B cell (primary cell): ENCODE results near the gene HTT-AS. TPM values are rescaled to one million over a fixed set of nuclear protein-coding genes. Genes with fewer than 3 reads are reported as not detected.

Experiments
- ATAC-seq: fragments of 200-7000 bp; cut with Tn5 transposase; one replicate; pipeline ENCODE4 v1.10.0; 2021; ENCODE audit warnings: low read depth, mild to moderate bottlenecking, moderate number of reproducible peaks, moderate library complexity
- CTCF ChIA-PET: fragments of 350-600 bp; sonication (Branson Sonifier 250); formaldehyde crosslinking; loops from one replicate; lab custom pipeline; 2021; ENCODE audit warnings: antibody characterized with exemption, inconsistent platforms; lab: Charles Lee
- POLR2A ChIA-PET: fragments of 350-600 bp; sonication (Branson Sonifier 250); formaldehyde crosslinking; loops from one replicate; lab custom pipeline; 2021; ENCODE audit warnings: antibody characterized with exemption; lab: Charles Lee
- DNase-seq: peaks from one replicate; pipeline ENCODE4 v3.0.0; 2013
- H2AFZ ChIP-seq: 2 replicates; pipeline ENCODE4 v1.6.1; 2012; ENCODE audit warnings: mild to moderate bottlenecking, low read depth, low read length; ENCODE audit not compliant: insufficient read depth, poor library complexity, severe bottlenecking
- H3K27ac ChIP-seq, 2 donors: 1 replicate in 1 of 2; 2 replicates in 1 of 2; pipeline ENCODE4 v1.5.1; 2012 to 2013; ENCODE audit warnings: low read length in 2 of 2, mild to moderate bottlenecking in 2 of 2, moderate library complexity in 1 of 2
- H3K27me3 ChIP-seq, 4 experiments: fragments of 200-600 bp in 1 of 4; sonication (generic) in 1 of 4; replicated peaks in 1 of 4; 1 replicate in 2 of 4; 2 replicates in 2 of 4; pipeline versions ENCODE4 v1.6.1 to v1.7.0; 2013 to 2016; ENCODE audit warnings: low read length in 3 of 4, mild to moderate bottlenecking in 2 of 4, mixed read lengths in 1 of 4, moderate library complexity in 1 of 4; ENCODE audit not compliant: insufficient read depth in 4 of 4, control insufficient read depth in 3 of 4; ENCODE audit errors: control extremely low read depth in 1 of 4
- H3K36me3 ChIP-seq, 2 experiments: replicated peaks in 1 of 2; 1 replicate in 1 of 2; 2 replicates in 1 of 2; pipeline versions ENCODE4 v1.6.1 to v1.7.1; 2013; ENCODE audit warnings: low read length in 1 of 2; ENCODE audit not compliant: insufficient read depth in 2 of 2, control insufficient read depth in 1 of 2; ENCODE audit errors: control extremely low read depth in 1 of 2, extremely low read depth in 1 of 2
- H3K4me1 ChIP-seq, 2 donors: fragments of 200-600 bp in 1 of 2; sonication (generic) in 1 of 2; 1 replicate in 1 of 2; 2 replicates in 1 of 2; pipeline versions ENCODE4 v1.5.1 to v1.6.1; 2013 to 2017; ENCODE audit warnings: low read length in 2 of 2; ENCODE audit not compliant: control insufficient read depth in 2 of 2, insufficient read depth in 2 of 2
- H3K4me2 ChIP-seq: replicated peaks from 2 replicates; pipeline ENCODE3; 2012; ENCODE audit warnings: mild to moderate bottlenecking, low read depth, low read length; ENCODE audit not compliant: poor library complexity, severe bottlenecking
- H3K4me3 ChIP-seq, 5 experiments: fragments of 200-600 bp in 1 of 5; sonication (generic) in 1 of 5; 1 replicate in 3 of 5; 2 replicates in 2 of 5; pipeline versions ENCODE4 v1.5.1 to v1.7.0; 2011 to 2016; ENCODE audit warnings: low read length in 4 of 5, mild to moderate bottlenecking in 4 of 5, low read depth in 2 of 5, control low read depth in 1 of 5, moderate library complexity in 1 of 5; ENCODE audit not compliant: insufficient read depth in 1 of 5; ENCODE audit errors: control extremely low read depth in 1 of 5, extremely low read depth in 1 of 5
- H3K79me2 ChIP-seq: fragments of 200-600 bp; sonication (generic); one replicate; pipeline ENCODE4 v1.6.0; 2016; ENCODE audit warnings: low read length; ENCODE audit not compliant: control insufficient read depth, insufficient read depth
- H3K9ac ChIP-seq: fragments of 200-600 bp; sonication (generic); 2 replicates; pipeline ENCODE4 v1.6.1; 2017; ENCODE audit warnings: mild to moderate bottlenecking, low read length, moderate library complexity
- H3K9me3 ChIP-seq, 3 donors: one replicate each; pipeline versions ENCODE4 v1.6.1 to v1.7.1; 2013; ENCODE audit warnings: low read length in 2 of 3; ENCODE audit not compliant: control insufficient read depth in 2 of 3, insufficient read depth in 1 of 3; ENCODE audit errors: control extremely low read depth in 1 of 3
- H4K20me1 ChIP-seq: 2 replicates; pipeline ENCODE4 v1.6.0; 2012; ENCODE audit warnings: mild to moderate bottlenecking, low read length; ENCODE audit not compliant: insufficient read depth, control insufficient read depth, poor library complexity, severe bottlenecking
- H3K27ac Mint-ChIP-seq: one replicate; pipeline ENCODE4 v1.8.0; 2021; ENCODE audit warnings: mixed read lengths
- H3K27me3 Mint-ChIP-seq: one replicate; pipeline ENCODE4 v1.8.0; 2021; ENCODE audit warnings: mixed read lengths
- H3K4me1 Mint-ChIP-seq: one replicate; pipeline ENCODE4 v1.8.0; 2021; ENCODE audit warnings: mixed read lengths
- H3K4me3 Mint-ChIP-seq: one replicate; pipeline ENCODE4 v1.8.0; 2021; ENCODE audit warnings: mixed read lengths
- H3K9me3 Mint-ChIP-seq: one replicate; pipeline ENCODE4 v1.8.0; 2022; ENCODE audit warnings: mixed read lengths; ENCODE audit not compliant: insufficient read depth
- CTCF ChIP-seq: fragments of 200-600 bp; IDR thresholded peaks from one replicate; pipeline ENCODE4 v1.8.0; 2022; ENCODE audit warnings: antibody characterized with exemption, mild to moderate bottlenecking
- EZH2 ChIP-seq: IDR thresholded peaks from 2 replicates; pipeline ENCODE4 v1.6.1; 2012; ENCODE audit warnings: borderline replicate concordance, low read depth, mild to moderate bottlenecking, moderate library complexity, low read length; ENCODE audit not compliant: insufficient read depth, poor library complexity, severe bottlenecking
- WGBS: methylation state at CpG from one replicate; pipeline ENCODE4 v1.1.5; 2013; ENCODE audit warnings: missing lambda C conversion rate; ENCODE audit not compliant: insufficient coverage; 5-methylcytosine and 5-hydroxymethylcytosine counted together
- intact Hi-C: fragments of 100-400 bp; cut with micrococcal nuclease; formaldehyde crosslinking; loops from one replicate; pipeline ENCODE4 v1.10.0; 2022
- polyA plus RNA-seq: library from polyadenylated mRNA; depleted of rRNA; stranded (reverse); fragments of >200 nt; gene quantifications from 2 replicates; pipeline ENCODE4 v1.2.3, GENCODE V29; 2012
- total RNA-seq, 2 donors: library from RNA; stranded (reverse); fragments of 120-200 nt in 1 of 2; gene quantifications; 1 replicate in 1 of 2; 2 replicates in 1 of 2; pipeline versions ENCODE4 v1.2.3 to v1.2.4, GENCODE V29; 2013 to 2022

HTT-AS gene
- total and polyA plus RNA-seq, 2 donors (not counting 1 experiment from before 2014, with no cell fraction given) = 0.84 TPM; not detected in 1

- Histone ChIP-seq H3K79me2 (peaks cover 57% of the 10 kb centered on the region), H3K4me2 (no peak overlapping the region), H3K27me3 (no peaks in the 10 kb centered on the region), H3K9ac (no peak overlapping the region), H3K27ac (no peak overlapping the region), H3K4me3 (no peak overlapping the region), H3K36me3 (peaks cover 3 to 43% of the 10 kb centered on the region in 2 experiments), H2AFZ (no peak overlapping the region), H4K20me1 (peaks cover 6% of the 10 kb centered on the region), H3K4me1 (no peaks in the 10 kb centered on the region), H3K9me3 (no peaks in the 10 kb centered on the region)
- TF ChIP-seq CTCF = no peak
- no peak for TF ChIP-seq EZH2
- Mint-ChIP-seq H3K4me3 (no peak overlapping the region), H3K9me3 (no peaks in the 10 kb centered on the region), H3K27ac (no peak overlapping the region), H3K4me1 (peaks cover 8% of the 10 kb centered on the region), H3K27me3 (no peaks in the 10 kb centered on the region)
- intact Hi-C loops = no loop called here
- WGBS = no CpG with 5 or more reads among the region's 5 CpGs
- no peak for DNase-seq
- POLR2A ChIA-PET = no interaction called here
- CTCF ChIA-PET = interaction anchor here (0.8 to 1.5 kb wide), 2 partner anchors 16 to 45 kb away, joined by 3 read pairs; no protein-coding TSS in a partner anchor
- no peak for ATAC-seq
These were observed 17.1 kb upstream of the HTT-AS start for GRCh38 chr4:3091464-3091863.

GRCh38 chr4:3087115-3087797 lies 12.9 kb upstream of the HTT-AS start:
- ChIA-PET CTCF (interaction anchor here (1.3 to 1.8 kb wide), 3 partner anchors 18 to 109 kb away, joined by 3 to 5 read pairs (median 4); no protein-coding TSS in a partner anchor), POLR2A (no interaction called here)
- Histone ChIP-seq H3K9ac (no peak overlapping the region), H3K27ac (no peak overlapping the region), H3K4me1 (peaks cover 3 to 11% of the 10 kb centered on the region in 2 donors), H3K4me2 (no peak overlapping the region), H3K9me3 (no peaks in the 10 kb centered on the region), H3K79me2 (peaks cover 82% of the 10 kb centered on the region), H2AFZ (no peak overlapping the region), H3K36me3 (peaks cover 3 to 24% of the 10 kb centered on the region in 2 experiments), H3K27me3 (no peaks in the 10 kb centered on the region), H3K4me3 (no peak overlapping the region), H4K20me1 (peaks cover 42% of the 10 kb centered on the region)
- H3K4me1 Mint-ChIP-seq = peaks cover 33% of the 10 kb centered on the region
- H3K9me3 Mint-ChIP-seq = no peaks in the 10 kb centered on the region
- TF ChIP-seq CTCF (no peak), EZH2 (no peak)
- intact Hi-C loops = no loop called here
- no peaks in the 10 kb centered on the region for H3K27me3 Mint-ChIP-seq
- 92% methylated on average over 2 of the region's 4 CpGs for WGBS
- ATAC-seq (no peak), DNase-seq (no peak)
- H3K27ac Mint-ChIP-seq = no peak overlapping the region
- no peak overlapping the region for H3K4me3 Mint-ChIP-seq
